ENCODE measurements around the gene HIC2.

HIC2 gene

DNA sequence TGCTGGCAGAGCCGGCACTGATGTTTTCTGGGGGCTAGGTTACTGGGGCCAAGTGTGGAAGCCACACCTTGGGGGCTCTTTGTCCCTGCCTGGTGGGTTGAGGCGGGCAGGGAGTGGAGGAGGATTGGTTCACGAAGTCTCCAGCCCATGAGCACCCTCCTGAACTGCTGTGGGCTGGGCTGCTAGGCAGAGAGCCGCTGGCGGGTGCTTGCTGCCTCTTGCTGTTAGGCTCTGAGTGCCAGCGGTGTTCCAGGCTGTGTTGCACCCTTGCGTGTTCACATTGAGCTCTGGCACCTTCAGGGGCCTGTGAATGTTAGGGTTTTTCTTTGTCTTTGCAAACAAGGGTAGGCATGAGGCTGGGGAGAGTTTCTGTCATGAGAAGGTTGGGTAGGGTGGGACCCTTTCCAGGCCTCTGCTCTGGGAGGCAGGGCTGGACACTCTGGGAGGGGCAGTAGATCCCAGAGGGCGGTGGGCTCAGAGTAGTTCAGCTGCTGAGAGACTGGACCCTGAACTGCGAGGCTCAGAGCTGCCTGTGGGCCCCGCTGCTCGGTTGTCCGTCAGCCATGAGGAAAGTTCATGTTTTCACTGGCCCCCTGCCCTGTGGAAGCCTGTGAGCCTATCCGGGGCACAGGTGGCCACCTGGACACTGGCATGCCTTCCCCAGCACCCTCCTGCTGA, 26.0 kb downstream of the HIC2 start:
- Histone ChIP-seq H3K27ac (ENCODE audit: low read length) (no peak overlapping the region), H3K9ac (ENCODE audit: low read length) (no peak overlapping the region), H3K36me3 (replicated peaks; ENCODE audit: low read depth, low read length) (peaks cover 15% of the 10 kb centered on the region), H3K4me2 (ENCODE audit: low read length) (no peak overlapping the region), H3K4me1 (ENCODE audit: low read length) (no peaks in the 10 kb centered on the region), H3K27me3 (ENCODE audit: low read depth, low read length) (no peaks in the 10 kb centered on the region), H4K20me1 (ENCODE audit: insufficient read depth, low read length) (no peaks in the 10 kb centered on the region; the same call in none of the 2 replicates), H3K79me2 (ENCODE audit: low read length) (no peaks in the 10 kb centered on the region), H3K9me3 (ENCODE audit: insufficient read depth, low read length) (no peaks in the 10 kb centered on the region), H3K4me3 (ENCODE audit: low read length) (no peak overlapping the region), H2AFZ (ENCODE audit: low read depth, low read length) (no peak overlapping the region)
- TF ChIP-seq EZH2phosphoT487 (IDR thresholded peaks at IDR 0.05; ENCODE audit: low read depth), result no peak
- no peak for TF ChIP-seq CTCF (IDR thresholded peaks at IDR 0.05; ENCODE audit: low read depth, low read length)

DNA sequence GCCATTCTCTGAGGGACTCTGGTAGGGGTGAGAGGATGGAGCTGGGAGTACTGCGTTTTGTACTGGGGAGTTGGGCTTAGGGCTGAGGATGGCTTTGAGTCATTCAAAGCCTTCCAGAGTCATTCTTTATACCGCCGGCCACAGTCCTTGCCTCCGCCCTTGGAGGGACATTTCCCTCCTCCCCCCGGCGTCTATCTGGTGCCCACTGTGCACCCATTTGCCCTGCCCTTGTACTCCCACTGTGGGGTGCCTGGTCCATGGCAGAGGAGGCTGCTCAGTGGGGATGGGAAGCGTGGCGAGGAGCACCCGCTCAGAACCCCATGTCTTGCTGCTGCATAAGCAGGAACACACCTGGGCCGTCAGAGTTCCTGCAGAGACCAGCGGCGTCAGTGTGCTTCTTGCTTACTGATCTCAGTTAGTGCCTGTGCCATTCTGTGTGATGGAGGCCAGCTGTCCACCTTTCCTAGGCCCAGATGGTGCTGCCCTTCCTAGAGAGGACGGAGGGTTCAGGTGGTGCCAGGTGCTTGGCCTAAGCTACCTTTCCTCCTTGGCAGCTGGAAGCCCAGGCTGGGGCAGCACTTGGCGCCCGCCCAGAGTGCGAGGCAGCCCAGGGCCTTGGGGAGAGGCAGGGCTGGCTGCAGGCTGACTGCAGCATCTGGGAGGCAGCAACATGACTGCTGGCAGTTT, 26.7 kb downstream of the HIC2 start:
- no peak overlapping the region for H3K4me3 ChIP-seq (ENCODE audit: low read length)
- H3K27me3 ChIP-seq (ENCODE audit: low read depth, low read length), result no peaks in the 10 kb centered on the region
- H3K4me2 ChIP-seq (ENCODE audit: low read length), result no peak overlapping the region
- H3K27ac ChIP-seq (ENCODE audit: low read length), result no peak overlapping the region
- TF ChIP-seq CTCF (IDR thresholded peaks at IDR 0.05; ENCODE audit: low read depth, low read length) (no peak), EZH2phosphoT487 (IDR thresholded peaks at IDR 0.05; ENCODE audit: low read depth) (no peak)
- peaks cover 15% of the 10 kb centered on the region for H3K36me3 ChIP-seq (replicated peaks; ENCODE audit: low read depth, low read length)
- no peaks in the 10 kb centered on the region for H3K79me2 ChIP-seq (ENCODE audit: low read length)
- no peaks in the 10 kb centered on the region for H3K9me3 ChIP-seq (ENCODE audit: insufficient read depth, low read length)
- H3K9ac ChIP-seq (ENCODE audit: low read length), result no peak overlapping the region
- H3K4me1 ChIP-seq (ENCODE audit: low read length), result no peaks in the 10 kb centered on the region
- H2AFZ ChIP-seq (ENCODE audit: low read depth, low read length), result no peak overlapping the region
- peaks cover 3% of the 10 kb centered on the region for H4K20me1 ChIP-seq (ENCODE audit: insufficient read depth, low read length)

- Histone ChIP-seq H3K27me3 (ENCODE audit: low read depth, low read length) (no peaks in the 10 kb centered on the region), H2AFZ (ENCODE audit: low read depth, low read length) (no peak overlapping the region), H3K79me2 (ENCODE audit: low read length) (no peaks in the 10 kb centered on the region), H3K9ac (ENCODE audit: low read length) (no peak overlapping the region), H3K4me2 (ENCODE audit: low read length) (no peak overlapping the region), H3K4me3 (ENCODE audit: low read length) (no peak overlapping the region), H3K27ac (ENCODE audit: low read length) (no peak overlapping the region), H3K9me3 (ENCODE audit: insufficient read depth, low read length) (no peaks in the 10 kb centered on the region), H3K36me3 (replicated peaks; ENCODE audit: low read depth, low read length) (peaks cover 15% of the 10 kb centered on the region), H3K4me1 (ENCODE audit: low read length) (no peaks in the 10 kb centered on the region), H4K20me1 (ENCODE audit: insufficient read depth, low read length) (peaks cover 5% of the 10 kb centered on the region)
- TF ChIP-seq CTCF (IDR thresholded peaks at IDR 0.05; ENCODE audit: low read depth, low read length) (no peak), EZH2phosphoT487 (IDR thresholded peaks at IDR 0.05; ENCODE audit: low read depth) (no peak)
These were observed 27.7 kb downstream of the HIC2 start for GRCh38 chr22:21444701-21445436.

Measured in OCI-LY3 (cell line).